Measurements from ENCODE around the gene MARCHF10.

The MARCHF10 gene

DNA sequence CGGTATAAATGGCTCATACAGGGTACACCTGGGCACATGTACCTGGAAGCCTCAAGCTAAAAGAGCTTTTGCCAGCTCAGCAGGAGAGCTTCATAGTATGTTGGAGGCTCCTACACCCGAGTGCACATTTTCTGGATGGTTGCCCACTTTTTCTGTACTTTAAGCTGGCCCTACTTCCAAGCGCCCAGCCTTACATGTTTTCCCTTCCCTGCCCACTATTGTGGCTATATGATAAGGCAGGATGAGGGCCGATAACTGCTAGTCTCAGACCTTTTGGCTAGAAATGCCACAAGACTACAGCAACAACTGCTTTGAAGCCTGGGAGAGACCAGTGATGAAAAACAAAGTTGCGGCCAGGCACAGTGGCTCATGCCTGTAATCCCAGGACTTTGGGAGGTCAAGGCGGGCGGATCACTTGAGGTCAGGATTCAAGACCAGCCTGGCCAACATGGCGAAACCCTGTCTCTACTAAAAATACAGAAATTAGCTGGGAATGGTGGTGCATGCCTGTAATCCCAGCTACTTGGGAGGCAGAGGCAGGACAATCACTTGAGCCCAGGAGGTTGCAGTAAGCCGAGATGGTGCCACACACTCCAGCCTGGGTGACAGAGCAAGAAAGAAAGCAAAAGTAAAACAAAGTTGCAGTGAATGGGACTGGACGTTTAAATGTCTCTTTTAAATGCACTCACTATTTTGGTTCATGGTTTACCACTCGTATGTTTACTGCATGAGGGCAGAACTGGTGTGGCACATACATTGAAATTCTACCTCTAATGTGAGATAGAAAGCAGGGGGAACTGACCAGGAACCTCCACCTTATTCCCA, 14.2 kb upstream of the MARCHF10 start:
- no peak for DNase-seq

DNA sequence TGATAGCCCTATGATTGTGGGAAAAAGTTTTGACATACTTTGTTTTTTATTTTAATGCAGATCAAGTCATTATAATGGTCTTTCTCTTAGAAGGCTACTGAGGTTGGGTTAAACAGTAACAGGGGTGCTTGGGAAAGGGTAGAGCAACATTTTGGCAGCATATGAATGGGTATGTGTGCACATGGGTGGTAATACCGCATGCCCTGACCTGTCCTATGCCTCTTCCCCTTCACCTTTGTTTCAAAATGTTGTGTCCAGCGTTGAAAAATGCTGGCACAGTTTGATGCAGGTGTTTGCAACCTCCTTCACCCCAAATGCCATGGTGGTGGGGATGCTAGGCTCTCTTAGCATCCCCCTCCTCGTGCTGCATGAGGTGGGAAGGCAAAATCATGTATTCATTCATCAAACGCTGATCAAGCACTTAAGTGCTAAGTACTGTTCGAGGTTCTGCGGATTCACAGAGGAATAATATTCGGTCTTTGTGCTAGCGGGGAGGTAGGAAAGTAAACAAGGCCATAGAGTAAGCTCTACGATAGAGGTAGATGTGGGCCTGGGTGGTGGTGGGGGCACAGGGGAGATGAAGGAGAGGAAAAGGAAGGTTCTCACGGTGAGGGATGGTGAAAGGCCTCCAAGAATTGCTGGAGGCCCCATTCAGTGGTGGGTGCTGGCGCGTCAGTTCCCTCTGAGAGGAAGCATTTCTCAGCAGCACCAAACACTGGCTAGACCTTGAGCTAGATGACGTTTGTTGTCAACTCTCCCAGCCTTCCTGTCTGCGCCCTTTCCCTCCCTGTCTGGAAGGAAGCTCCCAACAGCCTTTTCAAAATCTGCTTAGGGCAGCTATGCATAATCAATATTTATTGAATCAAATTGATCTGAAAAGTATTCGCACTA, 13.3 kb upstream of the MARCHF10 start:
- no peak for DNase-seq

DNA sequence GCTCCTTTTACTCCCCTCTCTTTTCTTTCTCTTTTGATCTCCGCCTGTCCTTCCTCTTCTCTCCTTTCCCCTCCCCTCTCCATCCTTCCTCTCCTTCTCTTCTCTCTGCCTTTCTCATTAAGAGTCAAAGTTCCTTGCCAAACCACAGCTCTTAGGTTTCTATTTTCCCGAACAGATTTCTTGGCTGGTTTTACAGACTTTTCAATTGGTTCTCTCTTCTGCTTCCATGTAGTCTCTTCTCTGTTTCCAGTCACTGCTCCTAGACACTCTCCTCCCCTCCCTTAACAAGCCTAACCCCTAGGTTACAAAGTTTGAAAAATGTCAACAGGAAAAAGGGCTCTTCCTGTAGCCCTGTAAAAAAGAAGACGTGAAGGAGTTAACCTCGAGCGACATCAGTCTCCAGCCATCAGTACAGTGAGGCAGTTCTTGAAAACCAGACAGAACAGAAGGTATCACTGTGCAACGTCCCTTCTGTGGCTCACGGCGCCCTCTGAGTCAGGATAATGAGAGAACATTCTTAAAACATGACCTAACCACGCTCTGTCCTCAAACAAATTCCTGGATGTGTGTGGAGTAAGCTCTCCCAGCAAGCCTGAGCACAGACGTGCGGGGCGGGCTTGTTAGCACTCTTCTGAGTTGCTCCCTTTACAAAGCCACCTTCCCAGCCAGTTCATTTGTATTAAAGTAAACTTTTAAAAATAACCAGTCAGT, 11.6 kb upstream of the MARCHF10 start:
- no peak for DNase-seq

DNA sequence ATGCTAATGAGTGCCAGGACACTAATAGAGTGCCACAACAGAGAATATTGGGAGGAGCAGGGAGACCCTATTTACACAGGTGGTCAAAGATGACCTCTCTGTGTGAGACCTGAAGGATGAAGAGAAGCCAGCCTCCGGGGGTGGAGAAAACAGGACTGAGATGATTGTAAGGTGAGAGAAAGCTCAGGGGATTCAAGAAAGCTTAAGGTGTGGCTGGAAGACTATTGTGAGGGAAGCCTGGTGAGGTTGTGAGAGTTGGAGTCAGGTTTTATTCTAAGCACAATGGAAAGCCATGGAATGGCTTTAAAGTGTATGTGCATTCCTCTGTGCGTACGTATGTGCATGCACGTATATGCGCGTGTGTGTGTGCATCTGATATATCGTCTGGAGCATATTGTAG, 10.4 kb upstream of the MARCHF10 start:
- DNase-seq, result no peak

DNA sequence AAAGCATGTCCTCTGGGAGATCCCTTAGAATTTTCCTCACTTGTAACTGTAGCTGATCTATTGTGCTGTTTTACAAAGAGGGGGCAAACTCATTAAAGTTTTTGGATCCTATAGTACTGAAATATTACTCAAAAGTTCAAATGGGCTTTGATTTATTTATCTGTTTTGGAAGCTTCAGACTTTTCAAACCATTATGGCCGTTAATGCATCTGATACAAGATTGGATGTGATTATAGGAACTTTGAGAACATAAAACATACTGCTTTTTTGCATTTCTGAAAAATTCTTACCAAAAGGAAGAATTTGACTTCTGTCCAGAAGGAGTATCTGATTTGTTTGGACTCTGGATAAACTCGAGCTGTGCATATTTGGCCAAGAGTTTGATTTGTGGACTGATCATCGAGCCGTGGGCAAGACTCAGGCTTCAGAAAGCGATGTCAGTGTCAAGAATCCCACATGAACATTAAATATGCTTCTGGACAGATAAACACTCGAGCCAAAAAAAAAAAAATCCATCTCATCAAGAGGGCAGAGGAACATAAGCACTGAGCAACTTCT, 8.2 kb upstream of the MARCHF10 start:
- no peak for DNase-seq

DNA sequence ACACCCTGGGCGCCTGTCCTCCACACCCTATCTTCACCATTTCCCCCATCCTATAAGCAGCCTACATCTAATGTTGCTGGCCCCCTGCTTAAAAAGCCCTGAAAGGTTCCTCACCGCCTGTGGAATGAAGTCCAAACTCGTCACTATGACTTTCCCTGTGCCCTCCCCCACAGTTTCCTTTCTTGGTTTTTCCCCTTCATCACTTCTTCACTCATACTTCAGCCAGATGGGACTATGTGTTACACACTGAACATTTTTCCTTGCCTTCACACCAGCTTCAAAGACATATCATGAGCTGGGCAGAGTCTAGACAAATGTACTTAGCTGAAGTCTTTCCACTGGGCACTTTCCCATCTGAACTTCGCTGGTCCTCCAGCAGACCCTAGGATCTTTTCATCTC, 1.5 kb upstream of the MARCHF10 start:
- no peak for DNase-seq

DNA sequence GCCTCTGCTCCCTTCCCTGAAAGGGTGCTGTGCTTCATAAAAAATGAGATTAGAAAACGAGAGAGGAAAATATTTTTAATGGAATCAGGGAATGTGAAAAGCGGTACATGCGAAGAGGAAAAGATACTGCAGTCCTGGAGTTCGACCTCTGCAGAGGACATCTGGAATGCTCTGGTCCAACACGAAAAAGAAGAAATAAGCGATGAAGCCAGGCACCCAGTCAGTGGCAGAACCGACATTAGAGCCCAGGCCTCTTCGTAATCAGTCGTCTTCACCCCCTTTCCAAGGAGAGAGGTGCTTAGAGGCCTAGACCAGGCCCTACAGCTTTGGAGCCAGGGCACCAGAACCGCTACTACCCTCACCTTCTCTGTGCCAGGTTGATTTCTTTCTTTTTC, 459 bp upstream of the MARCHF10 start:
- no peak for DNase-seq

DNA sequence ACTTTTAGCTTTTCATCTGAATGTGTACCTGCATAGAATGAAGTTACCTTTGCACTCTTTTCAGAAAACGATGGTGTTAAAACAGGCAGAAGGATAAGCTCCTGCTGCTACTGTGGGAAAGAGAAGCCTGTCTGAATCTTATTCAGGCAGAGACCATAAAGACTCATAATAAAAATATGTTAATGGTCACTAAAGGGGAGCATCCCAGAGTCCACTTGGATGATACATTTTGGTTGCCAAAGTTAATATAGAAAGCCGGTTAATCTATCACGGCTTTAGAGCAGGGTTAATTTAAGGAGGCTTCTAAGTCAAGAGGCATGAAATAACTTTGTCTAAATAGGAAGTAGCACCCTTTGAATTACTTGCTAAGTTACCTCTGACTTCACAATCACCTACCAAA, 2.9 kb downstream of the MARCHF10 start:
- no peak for DNase-seq

DNA sequence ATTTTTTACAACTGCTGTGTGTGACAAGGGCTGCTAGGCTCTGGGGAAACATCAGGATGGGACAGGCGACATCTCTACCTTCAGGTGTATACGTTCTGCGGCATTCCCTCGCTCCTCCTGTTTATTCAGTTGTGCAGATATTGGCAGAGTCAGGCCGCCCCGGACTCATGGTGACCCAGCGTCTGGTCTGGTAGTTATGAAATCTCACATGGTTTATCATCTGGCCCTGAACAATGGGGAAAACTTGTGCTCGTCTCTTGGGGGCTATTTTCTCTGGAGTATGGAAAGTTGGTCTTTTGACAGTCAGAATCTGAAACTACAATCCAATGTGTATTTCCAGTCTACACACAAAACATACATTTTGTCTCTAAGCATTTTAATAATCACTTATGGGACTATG, 3.3 kb downstream of the MARCHF10 start:
- peak in 1 of 2 experiments; percentile 53 for DNase-seq

DNA sequence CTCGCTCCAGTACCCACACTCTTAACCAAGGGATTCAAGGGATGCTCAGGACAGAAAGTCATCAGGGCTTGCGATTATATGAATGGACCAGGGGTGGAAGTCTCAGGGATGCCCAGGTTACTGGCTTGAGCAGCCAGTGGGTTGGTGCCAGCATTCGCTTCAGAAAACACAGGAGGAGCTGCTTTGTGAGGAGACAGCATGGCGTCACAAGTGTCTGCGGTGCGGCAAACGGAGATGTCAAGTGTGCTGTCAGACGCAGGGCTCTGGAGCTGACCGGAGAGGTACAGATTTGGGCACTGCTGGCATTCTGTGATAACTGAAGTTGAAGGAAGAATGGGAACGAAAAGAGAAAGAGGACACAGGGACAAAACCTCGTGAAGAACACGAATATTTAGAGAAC, 4.1 kb downstream of the MARCHF10 start:
- DNase-seq, result no peak

DNA sequence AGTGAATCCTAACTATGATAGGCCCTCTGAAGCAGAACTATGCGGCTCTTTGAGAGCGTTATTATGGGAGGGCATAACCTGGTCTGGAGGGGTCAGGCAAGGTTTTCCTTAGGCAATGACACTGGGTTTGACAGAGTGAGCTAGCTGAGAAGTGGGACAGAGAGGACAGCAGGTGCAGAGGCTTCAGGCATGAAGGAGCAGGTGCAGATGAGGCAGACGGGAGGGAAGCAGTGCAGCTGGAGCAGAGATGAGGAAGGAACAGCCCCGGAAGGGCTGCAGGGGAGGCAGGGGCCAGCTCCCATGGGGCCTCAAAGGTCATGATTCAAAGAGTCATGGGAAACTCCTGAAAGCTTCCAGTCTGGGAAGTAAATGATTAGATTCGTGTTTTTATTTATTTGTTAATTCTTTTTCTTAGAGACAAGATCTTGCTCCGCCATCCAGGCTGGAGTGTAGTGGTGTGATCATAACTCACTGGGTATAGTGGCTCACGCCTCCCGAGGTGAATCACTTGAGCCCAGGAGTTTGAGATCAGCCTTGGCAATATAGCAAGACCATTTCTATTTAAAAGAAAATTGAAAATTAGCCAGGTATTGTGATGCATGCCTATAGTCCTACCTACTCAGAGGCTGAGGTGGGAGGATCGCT, 5.4 kb downstream of the MARCHF10 start:
- peak; percentile 84 for DNase-seq

DNA sequence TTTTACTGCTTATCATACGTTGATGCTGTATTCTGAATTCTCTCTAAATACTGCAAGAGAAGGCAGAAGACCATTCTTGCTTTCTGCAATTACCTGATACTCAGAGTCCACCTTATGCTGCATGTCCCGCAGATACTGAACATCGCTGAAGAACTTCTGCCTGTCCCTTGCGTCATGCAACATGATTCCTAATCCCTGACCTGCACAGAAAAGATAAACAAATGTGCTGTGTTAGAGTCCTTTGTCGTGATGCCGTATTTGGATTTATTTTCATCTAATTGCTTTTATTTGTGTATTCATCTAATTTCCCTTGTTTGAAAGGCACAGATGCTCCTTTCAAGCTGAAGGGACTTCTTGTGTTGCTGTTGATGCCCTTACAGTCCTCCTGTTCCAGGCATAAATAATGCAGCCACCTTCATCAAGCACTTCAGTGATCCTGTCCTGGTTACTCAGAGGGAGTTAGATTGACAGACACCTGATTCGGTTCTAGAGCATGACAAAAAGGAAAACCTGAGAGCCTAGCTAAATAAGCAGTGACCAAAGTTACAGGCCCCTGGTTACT, 6.5 kb downstream of the MARCHF10 start:
- no peak for DNase-seq

DNA sequence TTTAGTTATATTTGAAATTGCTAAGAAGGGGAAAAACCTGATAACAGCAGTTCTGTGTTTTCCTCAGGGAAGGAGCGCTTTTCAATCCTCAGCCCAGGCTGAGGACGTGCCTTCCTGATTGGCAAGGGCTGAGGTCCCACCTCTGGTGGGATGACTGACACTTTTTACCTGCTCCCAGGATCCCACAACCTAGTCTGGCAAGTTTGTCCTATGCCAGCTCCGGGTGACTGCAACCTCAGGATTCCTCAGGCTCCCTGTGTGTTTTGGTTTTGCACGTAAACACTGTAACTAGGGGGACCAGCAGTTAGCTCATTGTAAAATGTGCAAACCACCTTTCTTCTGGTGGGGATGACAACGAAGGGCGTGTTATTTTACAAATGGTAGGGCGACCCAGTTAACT, 7.5 kb downstream of the MARCHF10 start:
- no peak for DNase-seq

DNA sequence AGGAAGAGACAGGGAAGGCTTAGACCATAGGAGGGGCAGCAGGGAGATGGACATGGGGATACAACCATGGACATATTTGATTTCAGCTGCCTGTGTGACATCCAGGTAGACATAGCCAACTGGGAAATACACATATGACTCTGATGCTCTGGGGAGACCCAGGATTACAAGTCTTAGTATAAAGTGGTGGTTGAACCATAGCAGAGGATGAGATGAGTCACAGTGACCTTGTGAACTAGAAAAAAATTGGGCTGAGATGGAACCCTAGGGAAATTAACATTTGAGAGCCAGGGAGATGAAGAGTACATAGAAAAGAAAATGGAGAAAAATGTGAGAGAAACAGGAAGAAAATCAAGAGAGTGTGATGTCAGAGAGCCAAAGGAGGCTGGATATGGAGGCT, 10.2 kb downstream of the MARCHF10 start:
- DNase-seq, result no peak

DNA sequence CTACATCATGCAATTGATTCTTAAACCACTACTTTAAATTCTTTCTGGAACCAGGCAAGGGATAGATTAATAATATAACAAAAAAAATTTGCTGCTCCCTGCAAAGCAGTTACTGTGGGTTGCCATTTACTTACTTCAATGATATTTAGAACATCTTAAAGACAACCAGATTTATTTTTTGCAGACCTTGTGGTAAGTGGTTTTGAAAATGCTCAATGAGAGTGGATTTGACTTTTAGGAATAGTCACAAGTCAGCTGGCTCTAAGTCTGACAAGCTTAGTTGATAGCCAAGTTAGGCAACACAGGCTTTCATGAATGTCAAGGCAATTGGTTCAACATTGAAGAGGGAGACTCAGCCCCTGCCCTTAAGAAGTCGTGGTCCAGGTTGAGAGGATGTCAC, 11.8 kb downstream of the MARCHF10 start:
- no peak for DNase-seq

DNA sequence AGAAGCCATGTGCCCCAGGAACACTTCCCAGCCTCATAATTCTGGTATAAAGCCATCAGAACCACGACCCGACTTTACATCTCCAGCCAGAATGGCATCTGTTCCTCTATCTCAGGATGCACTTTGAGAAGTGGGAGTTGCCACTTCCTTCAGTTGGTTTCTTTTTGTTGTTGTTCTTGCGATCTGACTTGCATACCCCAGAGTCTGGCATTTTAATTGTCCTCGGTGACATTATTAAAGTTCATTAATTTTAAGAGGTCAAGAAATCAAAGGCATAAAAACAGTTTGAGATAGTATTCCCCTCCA, 13.5 kb downstream of the MARCHF10 start:
- DNase-seq, result no peak

DNA sequence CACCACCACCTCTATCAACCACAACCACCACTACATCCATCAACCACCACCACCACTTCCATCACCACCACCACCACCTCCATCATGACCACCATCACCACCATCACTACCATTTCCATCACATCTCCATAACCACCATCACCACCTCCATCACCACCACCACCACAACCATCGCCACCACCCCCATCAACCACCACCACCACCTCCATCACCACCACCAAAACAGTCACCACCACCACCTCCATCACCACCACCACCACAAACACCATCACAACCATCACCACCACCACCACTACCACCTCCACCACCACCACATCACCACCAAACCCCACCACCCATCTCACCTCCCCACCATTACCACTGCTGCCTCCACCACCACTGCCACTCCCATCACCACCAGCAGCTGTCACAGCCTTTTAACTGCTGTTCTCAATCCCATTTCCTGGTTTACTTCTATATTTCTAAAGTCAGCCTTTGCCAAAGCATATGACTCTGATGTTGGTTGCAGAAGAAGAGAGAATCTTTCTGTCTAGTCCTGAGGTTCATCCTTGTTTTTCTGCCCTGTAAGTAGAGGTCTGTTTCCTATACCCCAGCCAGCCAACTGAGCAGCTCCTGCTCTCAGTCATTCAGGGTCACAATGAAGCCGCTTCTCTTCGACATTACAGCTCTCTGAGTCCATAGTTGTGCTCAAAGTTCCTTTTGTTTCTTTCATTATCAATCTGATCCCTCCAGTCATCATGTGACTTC, 14.0 kb downstream of the MARCHF10 start:
- DNase-seq, result no peak

DNA sequence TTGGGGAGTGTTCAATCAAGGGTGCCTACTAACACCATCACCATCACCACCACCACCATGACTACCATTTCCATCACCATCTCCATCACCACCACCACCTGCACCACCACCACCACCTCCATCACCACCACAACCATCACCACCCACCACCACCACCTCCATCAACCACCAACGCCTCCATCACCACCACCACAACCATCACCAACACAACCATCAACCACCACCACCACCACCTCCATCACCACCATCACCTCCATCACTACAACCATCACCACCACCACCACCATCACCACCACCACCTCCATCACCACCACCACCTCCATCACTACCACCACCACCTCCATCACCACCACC, 15.7 kb downstream of the MARCHF10 start:
- no peak for DNase-seq

DNA sequence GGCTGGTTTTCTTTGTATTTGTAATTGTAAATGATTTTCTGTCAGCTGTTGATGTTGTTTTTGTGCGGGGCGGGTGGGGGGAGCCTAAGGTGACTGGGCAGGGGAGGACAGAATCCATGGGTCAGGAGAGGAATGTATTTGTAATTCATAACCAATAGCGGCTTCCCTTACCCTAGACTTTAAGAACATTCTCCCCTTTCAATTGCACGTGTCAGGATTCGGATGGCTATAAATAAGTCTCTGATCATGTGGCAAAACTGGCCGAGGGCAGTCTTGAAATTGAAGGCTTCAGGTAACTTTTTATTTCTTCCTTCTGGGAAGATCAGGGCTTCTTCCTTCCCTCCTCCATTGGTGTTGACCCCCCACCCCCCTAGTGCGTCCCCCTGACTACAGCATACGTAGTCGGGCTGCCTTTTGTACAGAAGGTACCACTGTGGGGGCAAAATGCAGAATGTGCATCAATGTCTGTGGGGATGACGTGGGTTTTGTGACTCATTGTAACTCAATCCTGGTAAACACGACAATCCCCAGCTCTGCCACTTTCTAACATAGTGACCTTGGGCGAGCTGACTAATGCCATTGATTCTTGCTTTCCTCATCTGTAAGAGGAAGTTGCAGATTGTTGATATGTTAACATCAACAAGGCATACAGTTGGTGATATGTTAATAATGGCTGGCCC, 16.2 kb downstream of the MARCHF10 start:
- peak in 1 of 2 experiments; percentile 67 for DNase-seq

DNA sequence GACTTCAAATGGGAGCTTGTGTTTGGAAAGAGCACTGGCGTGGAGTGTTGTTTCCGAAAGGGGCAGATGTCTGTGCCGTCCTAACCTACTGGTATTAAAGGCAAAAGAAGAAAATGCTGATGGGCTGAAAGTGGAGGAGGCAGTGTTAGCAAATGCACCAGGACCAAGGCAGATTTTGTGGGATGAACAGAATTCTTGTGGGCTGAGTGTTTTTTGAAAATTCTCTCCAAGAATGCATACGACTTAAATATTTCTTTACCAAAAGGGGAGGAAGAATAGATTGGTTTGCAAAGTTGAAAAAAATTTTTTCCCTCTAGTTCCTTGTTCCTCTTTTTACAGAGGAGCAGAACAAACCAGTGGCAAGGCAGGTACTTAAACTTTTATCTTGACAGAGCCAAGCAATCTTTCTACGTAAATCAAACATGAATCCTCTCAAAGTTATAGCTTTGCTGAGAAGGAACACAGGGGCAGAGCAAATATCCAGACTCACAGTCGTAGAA, 16.8 kb downstream of the MARCHF10 start:
- DNase-seq, result peak in 1 of 2 experiments; percentile 25

DNA sequence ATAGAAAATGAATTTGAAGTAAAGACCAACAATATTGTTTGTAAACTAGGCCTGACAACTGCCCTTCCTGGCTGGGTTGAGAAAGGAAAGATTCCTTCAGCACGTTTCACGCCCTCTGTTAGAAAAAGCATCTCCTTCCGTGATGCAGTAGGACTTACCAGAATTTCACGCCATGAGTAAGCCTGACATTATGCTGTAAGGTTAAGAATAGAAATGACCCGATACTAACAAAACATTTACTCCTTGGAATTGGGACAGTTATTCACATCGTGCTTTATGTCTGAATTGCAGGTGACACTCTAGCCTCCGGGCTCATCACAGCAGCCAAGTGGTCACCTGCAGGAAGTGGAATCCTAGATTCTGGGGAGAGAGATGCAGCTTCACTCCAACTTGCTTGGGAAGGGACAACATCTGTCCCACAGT, 17.5 kb downstream of the MARCHF10 start:
- peak in 1 of 2 experiments; percentile 28 for DNase-seq

All from SHP77 (cell line).